KMS-11 (cell line): Measurements from ENCODE around the gene CCT5.

Experiments used
- H2AFZ ChIP-seq: fragments of 200-600 bp; sonication (generic); 2 replicates; pipeline ENCODE4 v1.6.1; 2016; ENCODE audit warnings: antibody characterized with exemption, mixed run types, low read depth
- H3K27ac ChIP-seq: fragments of 200-600 bp; sonication (generic); 2 replicates; pipeline ENCODE4 v1.6.1; 2016; ENCODE audit warnings: mild to moderate bottlenecking, mixed run types
- H3K27me3 ChIP-seq: fragments of 200-600 bp; sonication (generic); 2 replicates; pipeline ENCODE4 v1.6.1; 2017; ENCODE audit warnings: mild to moderate bottlenecking, low read depth, mixed run types, moderate library complexity; ENCODE audit not compliant: insufficient read depth
- H3K36me3 ChIP-seq: fragments of 200-600 bp; sonication (generic); 2 replicates; pipeline ENCODE4 v1.6.1; 2017; ENCODE audit warnings: mild to moderate bottlenecking, mixed run types; ENCODE audit not compliant: insufficient read depth
- H3K4me1 ChIP-seq: fragments of 200-600 bp; sonication (generic); 2 replicates; pipeline ENCODE4 v1.6.1; 2016; ENCODE audit warnings: mild to moderate bottlenecking, low read depth, mixed run types; ENCODE audit not compliant: poor library complexity, severe bottlenecking
- H3K4me2 ChIP-seq: fragments of 200-600 bp; sonication (generic); 2 replicates; pipeline ENCODE4 v1.7.0; 2016; ENCODE audit warnings: mild to moderate bottlenecking, mixed run types
- H3K4me3 ChIP-seq: fragments of 200-600 bp; sonication (generic); IDR thresholded peaks from 2 replicates; pipeline ENCODE4 v1.6.1; 2017; ENCODE audit warnings: low read depth, low read length, mixed read lengths; ENCODE audit not compliant: insufficient read depth
- H3K79me2 ChIP-seq: fragments of 200-600 bp; sonication (generic); 2 replicates; pipeline ENCODE4 v1.6.1; 2016; ENCODE audit warnings: low read depth, mixed run types; ENCODE audit not compliant: insufficient read depth
- H3K9ac ChIP-seq: fragments of 200-600 bp; sonication (generic); 2 replicates; pipeline ENCODE4 v1.6.1; 2016; ENCODE audit warnings: mild to moderate bottlenecking, mixed run types
- H4K20me1 ChIP-seq: fragments of 200-600 bp; sonication (generic); 2 replicates; pipeline ENCODE4 v1.6.1; 2016; ENCODE audit warnings: mild to moderate bottlenecking, mixed run types; ENCODE audit not compliant: insufficient read depth
- TF ChIP-seq, protein P1 (sequence below): fragments of 200-600 bp; sonication (generic); conservative IDR thresholded peaks from 2 replicates; pipeline ENCODE4 v1.6.1; 2017; ENCODE audit warnings: low read depth, mild to moderate bottlenecking, antibody characterized with exemption, low read length, moderate library complexity, mixed read lengths

The CCT5 gene

DNA sequence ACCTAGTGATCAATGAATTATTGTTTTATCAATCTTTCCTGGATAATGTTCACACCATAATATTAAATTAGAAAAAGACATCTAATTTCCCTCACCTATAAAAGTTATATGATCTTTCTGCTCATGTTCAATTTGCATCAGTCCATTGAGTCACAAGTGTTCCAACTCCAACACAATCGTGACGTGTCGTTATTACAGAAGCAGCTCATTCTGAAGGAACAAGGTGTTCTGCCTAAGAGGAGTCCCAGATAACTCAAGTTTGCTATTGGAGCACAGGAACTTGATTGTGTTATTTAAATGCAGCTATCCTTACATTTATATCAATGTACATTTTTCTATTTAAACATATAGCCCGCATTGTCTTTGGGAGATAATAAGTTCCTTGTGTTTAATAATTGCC is 31.0 kb upstream of the CCT5 start:
- no peak overlapping the region for H2AFZ ChIP-seq
- no peaks in the 10 kb centered on the region for H3K36me3 ChIP-seq
- H3K79me2 ChIP-seq, result no peaks in the 10 kb centered on the region
- no peak overlapping the region for H3K4me3 ChIP-seq
- H3K27ac ChIP-seq, result no peak overlapping the region
- no peak overlapping the region for H3K9ac ChIP-seq
- no peaks in the 10 kb centered on the region for H4K20me1 ChIP-seq
- TF ChIP-seq, protein P1, sequence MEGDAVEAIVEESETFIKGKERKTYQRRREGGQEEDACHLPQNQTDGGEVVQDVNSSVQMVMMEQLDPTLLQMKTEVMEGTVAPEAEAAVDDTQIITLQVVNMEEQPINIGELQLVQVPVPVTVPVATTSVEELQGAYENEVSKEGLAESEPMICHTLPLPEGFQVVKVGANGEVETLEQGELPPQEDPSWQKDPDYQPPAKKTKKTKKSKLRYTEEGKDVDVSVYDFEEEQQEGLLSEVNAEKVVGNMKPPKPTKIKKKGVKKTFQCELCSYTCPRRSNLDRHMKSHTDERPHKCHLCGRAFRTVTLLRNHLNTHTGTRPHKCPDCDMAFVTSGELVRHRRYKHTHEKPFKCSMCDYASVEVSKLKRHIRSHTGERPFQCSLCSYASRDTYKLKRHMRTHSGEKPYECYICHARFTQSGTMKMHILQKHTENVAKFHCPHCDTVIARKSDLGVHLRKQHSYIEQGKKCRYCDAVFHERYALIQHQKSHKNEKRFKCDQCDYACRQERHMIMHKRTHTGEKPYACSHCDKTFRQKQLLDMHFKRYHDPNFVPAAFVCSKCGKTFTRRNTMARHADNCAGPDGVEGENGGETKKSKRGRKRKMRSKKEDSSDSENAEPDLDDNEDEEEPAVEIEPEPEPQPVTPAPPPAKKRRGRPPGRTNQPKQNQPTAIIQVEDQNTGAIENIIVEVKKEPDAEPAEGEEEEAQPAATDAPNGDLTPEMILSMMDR, result no peak
- no peaks in the 10 kb centered on the region for H3K4me1 ChIP-seq
- no peak overlapping the region for H3K4me2 ChIP-seq
- H3K27me3 ChIP-seq, result no peaks in the 10 kb centered on the region

DNA sequence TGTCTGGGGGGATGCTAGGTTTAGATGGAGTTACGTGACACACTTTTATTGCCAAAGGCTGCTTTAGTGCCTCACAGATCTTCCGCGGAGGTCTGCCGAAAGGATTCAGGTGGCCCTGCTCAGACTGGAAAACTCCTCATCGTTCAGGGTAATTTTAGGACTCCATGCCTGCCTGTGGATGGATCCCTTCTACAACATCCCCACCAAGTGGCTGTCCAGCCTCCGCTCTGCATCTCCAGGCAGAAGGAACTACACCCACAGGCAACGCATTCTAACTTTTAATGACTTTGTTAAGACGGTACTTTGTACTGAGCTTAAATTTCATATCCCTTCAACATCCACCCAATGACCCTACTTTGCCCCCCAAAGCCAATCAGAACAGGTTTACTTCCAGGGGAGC is 29.8 kb upstream of the CCT5 start:
- Histone ChIP-seq H3K4me3 (no peak overlapping the region), H3K79me2 (no peaks in the 10 kb centered on the region), H4K20me1 (no peaks in the 10 kb centered on the region), H3K4me2 (no peak overlapping the region), H3K36me3 (no peaks in the 10 kb centered on the region), H3K4me1 (no peaks in the 10 kb centered on the region), H3K27me3 (no peaks in the 10 kb centered on the region), H2AFZ (no peak overlapping the region), H3K27ac (no peak overlapping the region), H3K9ac (no peak overlapping the region)
- TF ChIP-seq, protein P1, result no peak

DNA sequence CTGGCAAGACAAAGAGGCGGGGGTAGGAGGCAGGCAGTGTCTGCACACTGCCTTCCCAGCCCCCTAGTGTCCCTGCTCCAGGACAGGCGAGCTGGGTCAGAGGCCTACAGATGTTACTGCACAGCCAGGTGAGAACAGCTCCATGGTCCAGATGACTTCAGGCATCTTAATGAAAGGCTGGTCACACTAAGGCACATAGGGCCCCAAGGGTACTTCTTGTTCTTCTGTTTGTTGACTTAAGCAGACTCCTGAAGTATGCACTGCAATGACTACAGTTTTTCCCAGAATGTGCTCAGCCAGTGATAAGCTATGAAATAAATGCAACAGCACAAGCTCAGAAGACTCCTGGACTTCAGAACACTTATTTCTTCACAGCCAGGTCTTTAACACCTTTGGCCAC is 27.8 kb upstream of the CCT5 start:
- H2AFZ ChIP-seq, result no peak overlapping the region
- no peaks in the 10 kb centered on the region for H3K36me3 ChIP-seq
- H3K4me3 ChIP-seq, result no peak overlapping the region
- no peaks in the 10 kb centered on the region for H3K27me3 ChIP-seq
- H3K9ac ChIP-seq, result no peak overlapping the region
- H4K20me1 ChIP-seq, result no peaks in the 10 kb centered on the region
- H3K27ac ChIP-seq, result no peak overlapping the region
- TF ChIP-seq, protein P1, result no peak
- H3K79me2 ChIP-seq, result no peaks in the 10 kb centered on the region
- H3K4me1 ChIP-seq, result no peaks in the 10 kb centered on the region
- H3K4me2 ChIP-seq, result no peak overlapping the region

DNA sequence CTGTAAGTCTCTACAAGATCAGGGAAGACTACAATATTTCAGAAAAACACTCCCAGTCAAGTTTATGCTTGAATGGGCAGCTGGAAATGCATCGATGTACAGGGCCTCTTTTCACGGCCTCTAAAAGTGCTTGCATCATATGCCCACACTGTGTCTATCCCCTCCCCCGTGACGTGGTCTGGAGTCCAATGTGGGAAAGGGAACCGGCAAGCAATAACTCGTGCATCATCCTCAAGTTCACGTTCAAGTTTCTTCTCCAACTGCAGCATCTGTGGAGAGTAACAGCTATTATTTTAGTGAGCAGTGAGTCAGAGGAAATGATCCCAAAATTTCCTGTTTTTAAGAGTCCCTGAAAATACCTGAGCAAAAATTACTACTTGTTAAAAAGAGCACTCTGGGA is 22.7 kb upstream of the CCT5 start:
- TF ChIP-seq, protein P1, result no peak
- Histone ChIP-seq H3K27ac (no peak overlapping the region), H3K4me2 (no peak overlapping the region), H3K4me3 (no peak overlapping the region), H3K9ac (no peak overlapping the region), H3K79me2 (no peaks in the 10 kb centered on the region), H3K4me1 (no peaks in the 10 kb centered on the region), H4K20me1 (no peaks in the 10 kb centered on the region), H3K36me3 (no peaks in the 10 kb centered on the region), H3K27me3 (no peaks in the 10 kb centered on the region), H2AFZ (no peak overlapping the region)

DNA sequence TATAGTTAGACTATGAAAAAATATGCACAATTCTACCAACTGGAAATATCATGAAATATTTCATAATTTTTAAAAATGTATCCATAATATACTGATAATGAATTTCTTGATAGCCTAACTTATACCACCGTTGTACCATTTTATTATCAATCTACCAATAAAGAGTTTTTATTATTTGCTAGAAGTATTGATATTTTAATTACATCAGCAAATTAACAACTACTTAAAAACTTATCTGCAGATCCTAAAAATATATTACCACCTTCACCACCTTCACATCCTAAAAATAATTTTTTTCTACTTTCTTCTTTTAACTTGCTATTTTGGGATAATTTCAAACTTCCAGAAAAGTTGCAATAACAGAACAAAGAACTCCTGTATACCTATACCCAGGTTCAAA is 21.8 kb upstream of the CCT5 start:
- H4K20me1 ChIP-seq, result no peaks in the 10 kb centered on the region
- no peaks in the 10 kb centered on the region for H3K36me3 ChIP-seq
- H3K4me1 ChIP-seq, result no peaks in the 10 kb centered on the region
- no peak overlapping the region for H2AFZ ChIP-seq
- TF ChIP-seq, protein P1, result no peak
- no peaks in the 10 kb centered on the region for H3K27me3 ChIP-seq
- H3K4me2 ChIP-seq, result no peak overlapping the region
- H3K9ac ChIP-seq, result no peak overlapping the region
- no peak overlapping the region for H3K4me3 ChIP-seq
- H3K27ac ChIP-seq, result no peak overlapping the region
- H3K79me2 ChIP-seq, result no peaks in the 10 kb centered on the region
